Hematopoietic multipotent progenitor cell treated with erythropoietin and hydrocortisone succinate and interleukin-3 and kit ligand, for 4 days (in vitro differentiated cells): ENCODE data around the gene KAT6B.
A peak's percentile ranks its signal among the peaks of the same experiment; 100 is the strongest.
"Not testable (repeated sequence)": the region's sequence is repeated elsewhere in the genome, so short reads cannot be mapped to it uniquely, and the experiment has no call there.

Experiments used
- DNase-seq: peaks from one replicate; pipeline ENCODE4 v3.0.0-alpha.2; 2015

The KAT6B gene

DNA sequence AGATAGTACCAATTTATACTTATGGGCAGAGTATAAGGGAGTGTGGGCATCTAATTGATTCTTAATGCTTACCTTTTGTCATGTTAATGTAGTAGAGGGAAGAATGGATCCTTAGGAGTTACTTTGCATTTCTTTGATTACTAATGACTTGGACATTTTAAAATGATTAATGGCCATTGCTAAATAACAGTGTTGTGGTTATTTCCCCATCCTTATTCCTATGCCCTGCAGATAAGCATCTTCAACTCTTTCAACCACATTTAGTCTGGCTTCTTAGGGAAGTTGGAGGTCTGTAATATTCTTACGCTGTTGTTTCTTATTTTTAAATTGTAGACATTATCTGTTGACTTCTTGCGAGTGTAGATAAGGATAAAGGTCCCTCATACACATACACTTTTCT, 37.2 kb downstream of the KAT6B start:
- DNase-seq, result peak; percentile 73

DNA sequence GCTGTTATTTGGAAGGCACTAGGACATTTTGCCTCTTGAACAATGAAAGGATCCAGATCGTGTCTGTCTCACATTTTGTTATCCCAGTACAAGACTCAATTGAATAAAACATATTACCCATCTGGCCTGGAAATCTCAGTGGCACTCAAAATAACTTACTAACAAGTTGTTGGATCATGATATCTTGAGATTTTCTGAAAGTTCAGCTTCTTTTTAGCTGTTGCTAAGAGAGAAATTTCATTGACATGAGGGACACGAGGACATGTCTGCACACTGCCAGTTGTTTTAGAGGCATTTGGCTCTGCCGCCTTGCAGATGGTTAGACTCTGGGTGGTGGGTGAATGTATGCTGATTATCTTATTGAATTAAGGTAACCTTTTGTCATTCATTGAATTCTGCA, 41.0 kb downstream of the KAT6B start:
- DNase-seq, result no peak

DNA sequence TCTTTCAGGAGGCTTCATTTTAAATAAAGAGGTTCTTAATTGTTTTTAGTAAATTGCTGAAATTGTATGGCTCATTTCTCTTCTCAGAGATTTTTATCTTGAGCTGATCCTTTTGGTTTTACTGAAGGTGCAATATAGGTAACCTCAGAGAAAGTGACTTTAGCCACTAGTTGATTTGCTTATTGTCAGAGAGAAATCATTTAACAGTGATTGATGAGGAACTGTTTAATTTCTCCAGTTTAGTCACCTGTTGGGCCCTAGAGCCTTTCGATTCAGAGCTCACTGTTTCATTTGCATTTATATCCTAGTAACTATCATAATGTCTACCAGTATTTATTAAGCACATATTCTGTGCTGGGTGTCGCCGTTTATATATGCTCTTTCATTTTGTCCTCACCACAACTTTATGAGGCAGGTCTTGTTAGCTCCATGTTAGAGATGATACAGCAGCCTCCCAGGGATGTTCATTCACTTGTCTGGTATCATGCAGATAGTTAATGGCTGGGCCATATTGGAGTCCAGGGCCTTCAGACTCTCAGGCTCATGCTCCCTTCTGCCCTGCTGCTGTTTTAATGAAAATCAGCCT, 42.1 kb downstream of the KAT6B start:
- DNase-seq, result no peak

DNA sequence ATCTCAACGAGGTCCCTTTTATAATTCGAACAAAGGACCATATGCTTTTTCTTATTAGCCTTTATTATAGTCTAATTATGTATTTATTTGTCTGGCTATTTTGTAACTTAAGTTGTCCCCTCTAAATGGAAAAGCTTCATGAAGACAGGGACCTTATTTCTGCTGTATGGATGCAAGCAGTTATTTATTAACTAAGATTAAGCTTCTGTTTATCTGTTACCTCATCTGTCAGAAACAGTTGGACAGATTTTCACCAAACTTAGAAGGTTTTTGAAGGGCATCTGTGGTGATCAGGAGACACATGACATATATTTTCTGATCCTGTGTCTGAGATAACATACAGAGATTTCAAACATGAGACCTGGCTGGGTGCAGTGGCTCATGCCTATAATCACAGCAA, 43.2 kb downstream of the KAT6B start:
- DNase-seq, result no peak

DNA sequence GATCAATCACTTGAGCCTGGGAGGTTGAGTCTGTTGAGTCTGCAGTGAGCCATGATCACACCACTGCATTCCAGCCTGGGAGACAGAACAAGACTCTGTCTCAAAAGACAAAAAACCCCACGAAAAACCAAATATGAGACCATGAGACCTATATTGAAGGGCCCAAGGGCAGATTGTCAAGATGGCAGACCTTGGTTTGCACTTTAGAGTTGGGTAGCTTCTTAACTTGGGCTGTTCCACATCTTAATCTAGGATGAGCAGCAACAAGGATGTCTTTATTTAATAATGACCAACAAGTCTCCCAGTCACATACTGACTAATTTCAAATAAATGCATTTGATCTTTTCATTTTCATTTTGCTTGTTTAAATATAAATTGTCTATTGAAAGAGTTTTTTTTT, 43.8 kb downstream of the KAT6B start:
- DNase-seq, result no peak

DNA sequence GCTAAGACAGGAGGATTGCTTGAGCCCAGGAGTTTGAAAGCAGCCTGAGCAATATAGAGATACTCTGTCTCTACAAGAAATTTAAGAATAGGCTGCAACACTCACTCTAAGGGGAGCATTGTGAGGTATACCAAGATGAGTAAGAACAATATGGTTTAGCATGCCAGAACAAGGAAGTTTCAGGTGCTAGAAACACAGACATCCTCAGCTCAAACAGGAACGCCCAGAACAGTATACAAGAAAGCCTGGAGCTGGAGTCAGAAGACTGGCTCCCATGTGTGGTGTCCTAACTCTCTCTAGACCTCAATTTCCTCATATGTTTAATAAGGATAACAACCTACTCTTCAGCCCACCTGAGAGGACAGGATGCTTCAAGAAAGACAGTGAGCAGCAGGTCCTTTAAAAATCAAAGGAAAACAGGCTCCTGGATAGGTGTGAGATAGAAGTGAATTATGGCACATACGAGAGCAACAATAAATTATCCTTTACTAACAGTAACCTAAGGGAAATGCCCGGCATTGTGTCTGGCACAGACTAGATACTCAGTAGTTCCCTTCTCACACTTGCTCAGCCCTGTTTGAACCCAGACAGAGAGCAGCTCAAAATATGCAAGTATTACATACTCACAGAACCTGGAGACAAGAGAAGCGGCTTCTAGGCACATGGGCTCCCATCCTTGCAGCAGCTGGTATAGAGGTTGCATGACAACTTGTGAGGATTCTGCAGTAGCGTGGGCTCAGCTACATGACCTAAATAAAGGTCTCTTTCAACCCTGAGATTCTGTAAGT, 45.4 kb downstream of the KAT6B start:
- peak; percentile 41 for DNase-seq

DNA sequence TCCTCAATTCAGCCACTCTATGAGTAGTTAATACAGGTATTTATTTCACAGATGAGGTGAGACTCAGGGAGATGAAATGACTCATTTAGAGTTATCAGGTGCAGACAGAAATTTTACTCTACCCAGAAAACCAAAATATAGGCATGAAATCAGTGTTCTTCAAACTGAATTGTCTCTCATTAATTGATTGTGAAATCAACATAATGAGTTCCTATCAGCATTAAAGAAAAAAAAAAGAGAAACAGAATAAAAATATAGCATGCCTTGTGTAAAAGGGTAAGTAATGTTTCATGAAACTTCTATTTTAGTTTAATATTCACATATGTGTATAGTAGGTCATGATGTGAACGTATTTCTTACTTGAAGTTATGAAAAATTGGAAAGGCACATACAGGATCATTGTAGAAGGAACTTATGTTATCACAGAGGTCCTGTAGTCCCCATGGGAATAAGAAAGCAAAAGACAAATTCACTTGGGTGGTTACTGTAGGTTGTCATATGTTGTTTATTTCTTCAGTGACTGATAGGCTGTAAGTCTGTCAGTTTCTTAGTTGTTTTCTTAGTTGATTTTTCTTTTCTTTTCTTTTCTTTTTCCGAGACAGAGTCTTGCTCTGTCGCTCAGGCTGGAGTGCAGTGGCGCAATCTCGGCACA, 47.5 kb downstream of the KAT6B start:
- DNase-seq, result no peak

DNA sequence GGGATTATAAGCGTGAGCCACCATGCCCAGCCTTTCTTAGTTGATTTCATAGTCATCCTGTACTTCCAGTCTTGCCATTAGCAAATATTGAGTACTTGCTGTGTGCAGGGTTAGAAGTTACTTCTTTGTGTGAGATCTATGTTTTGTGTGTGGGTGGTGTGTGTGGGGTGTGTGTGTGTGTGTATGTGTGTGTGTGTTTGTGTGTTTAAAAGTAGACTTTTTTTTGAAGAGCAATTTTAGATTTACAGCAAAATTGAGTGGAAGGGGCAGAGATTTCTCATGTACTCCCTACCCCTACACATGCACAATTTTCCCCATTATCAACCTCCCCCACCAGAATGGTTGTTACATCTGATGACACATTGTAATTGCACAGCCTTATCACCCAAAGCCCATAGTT, 48.2 kb downstream of the KAT6B start:
- DNase-seq, result no peak

DNA sequence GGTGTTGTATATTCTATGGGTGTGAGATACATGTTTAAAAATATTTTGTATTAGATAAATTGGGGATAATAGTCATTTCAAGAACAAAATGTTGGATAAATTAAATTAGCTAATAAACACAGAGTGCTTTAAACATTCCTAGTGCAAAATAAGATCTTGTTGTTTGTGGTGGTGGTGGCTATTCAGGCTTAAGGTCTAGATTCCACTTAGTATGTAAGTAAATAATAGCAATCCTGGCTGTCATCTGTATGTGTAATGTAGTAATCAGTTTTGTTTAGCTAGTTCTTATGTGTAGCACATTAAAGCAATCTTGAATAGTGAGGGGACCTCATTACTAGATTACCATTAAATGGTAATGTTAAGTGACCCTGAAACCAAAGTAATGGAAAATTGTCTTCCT, 48.7 kb downstream of the KAT6B start:
- DNase-seq, result no peak

DNA sequence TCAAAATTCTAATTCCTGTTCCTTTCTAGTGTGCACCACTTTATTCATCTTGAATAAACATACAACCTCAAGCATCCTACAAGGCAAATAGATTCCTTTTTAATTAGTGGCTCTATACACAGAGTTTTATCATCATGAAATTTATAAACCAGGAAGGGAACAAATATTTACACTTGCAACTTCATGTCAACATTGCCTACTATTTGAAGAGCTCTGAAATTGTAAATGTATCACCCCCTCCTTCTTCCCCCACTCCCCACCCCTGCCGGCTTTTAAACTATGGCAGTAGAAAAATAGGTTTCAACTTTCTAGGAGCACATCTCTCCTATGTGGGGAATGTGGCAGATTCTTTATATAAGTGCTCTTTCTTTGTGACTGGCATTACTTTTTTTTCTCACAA, 49.6 kb downstream of the KAT6B start:
- no peak for DNase-seq

DNA sequence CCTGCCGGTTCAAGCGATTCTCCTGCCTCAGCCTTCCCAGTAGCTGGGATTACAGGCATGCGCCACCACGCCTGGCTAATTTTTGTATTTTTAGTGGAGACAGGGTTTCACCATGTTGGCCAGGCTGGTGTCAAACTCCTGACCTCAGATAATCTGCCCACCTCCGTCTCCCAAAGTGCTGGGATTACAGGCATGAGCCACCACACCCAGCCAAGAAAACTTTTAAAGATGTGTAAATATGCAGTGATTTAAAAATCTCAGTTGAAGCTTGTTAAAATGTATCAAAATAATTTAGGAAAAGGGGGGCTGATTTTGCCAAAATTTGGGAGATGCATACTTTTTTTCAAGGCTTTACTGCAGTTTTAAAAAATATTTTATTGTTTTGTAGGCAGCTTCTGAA, 50.7 kb downstream of the KAT6B start:
- DNase-seq, result not testable (repeated sequence)

DNA sequence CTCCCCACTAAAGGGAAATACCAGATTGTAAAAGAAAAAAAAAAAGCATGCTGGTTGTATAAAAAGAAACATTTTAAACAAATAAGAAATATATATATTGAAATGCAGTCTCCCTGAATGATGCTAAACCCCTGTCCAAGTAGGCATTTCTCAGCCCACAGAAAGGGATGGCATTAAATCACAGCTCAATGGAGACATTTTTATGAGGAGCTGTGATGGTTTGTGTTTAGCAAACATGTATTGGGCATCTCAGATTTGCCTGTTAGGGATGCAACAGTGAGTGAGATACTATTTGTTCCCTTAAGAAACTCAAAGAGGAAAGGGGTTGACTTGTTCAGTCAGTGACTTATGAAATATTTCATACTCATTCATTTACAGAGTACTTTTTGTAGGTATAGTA, 51.5 kb downstream of the KAT6B start:
- no peak for DNase-seq

DNA sequence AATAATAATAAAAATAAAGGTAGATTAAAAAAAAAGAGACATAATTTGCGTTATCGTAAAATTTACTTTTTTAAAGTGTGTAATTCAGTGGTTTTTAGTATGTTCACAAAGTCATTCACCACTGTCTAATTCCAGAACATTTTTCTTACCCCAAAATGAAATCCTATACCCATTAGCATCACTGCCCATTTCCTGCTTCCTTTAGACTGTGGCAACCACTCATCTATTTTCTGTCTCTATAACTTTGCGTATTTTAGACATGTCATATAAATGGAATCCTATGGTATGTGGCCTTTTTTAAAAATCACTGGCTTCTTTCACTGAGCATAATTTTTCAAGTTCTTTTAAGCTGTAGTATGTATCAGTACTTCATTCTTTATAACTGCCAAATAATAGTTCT, 53.6 kb downstream of the KAT6B start:
- no peak for DNase-seq

DNA sequence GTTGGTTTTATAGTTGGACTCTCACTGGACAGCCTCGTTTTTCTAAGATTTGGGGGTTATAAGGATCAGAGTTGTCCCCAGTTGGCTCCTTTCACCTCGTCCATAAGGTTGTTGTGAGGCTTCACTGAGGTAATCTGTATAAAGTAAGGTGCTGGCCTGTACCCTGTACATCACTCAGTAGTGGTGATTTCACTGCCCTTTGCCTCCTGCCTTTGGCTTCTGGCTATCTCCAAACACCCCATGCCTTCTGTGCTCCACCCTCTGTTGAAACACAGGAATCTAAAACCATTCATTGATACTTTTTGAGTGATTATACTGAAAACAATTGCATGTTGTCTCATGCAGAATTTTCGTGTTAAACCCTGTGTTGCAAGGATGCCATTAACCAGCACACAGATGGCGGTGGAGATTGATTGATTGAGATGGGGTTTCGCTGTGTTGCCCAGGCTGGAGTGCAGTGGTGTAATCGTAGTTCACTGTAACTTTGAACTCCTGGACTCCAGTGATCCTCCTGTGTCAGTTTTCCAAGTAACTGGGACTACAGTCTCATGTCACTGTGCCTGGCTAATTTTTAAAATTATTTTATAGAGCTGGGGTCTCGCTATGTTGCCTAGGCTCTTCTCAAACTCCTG, 55.0 kb downstream of the KAT6B start:
- DNase-seq, result no peak

DNA sequence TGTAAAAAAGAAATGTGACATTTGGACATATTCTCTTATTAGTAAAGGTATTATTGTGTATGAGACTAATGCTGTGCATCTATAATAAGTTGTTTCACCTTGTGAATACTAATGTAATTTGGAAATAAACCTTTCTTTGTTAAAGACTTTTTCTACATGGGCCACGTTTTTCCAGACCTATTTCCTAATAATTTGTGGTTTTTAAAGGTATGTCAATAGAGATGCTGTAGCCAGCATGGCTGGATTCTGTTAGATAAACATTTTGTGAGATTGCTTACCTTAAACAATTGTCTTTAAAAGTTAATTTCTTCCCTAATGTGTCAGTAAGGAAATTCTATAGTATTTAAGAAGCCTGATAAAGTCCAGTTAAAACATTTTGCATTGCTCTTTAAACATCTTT, 56.0 kb downstream of the KAT6B start:
- DNase-seq, result no peak

DNA sequence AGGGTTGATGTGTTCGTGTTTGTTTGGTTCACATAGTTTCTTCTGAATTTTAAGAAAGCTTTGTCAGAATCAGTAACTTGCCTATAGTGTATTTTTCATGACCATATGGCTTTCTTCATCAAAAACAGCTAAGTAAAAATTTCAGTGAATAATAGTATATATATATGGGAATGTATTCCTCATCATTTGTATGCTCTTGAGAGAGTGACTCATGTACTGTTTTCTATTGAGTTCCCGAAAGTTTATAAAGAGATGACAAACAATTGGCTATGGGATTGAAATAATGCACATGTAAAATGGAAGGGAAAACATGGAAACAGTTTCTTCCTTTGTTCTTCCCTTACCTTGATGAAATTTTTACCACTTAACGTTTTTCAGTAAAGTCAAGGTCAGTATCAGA, 56.4 kb downstream of the KAT6B start:
- no peak for DNase-seq

DNA sequence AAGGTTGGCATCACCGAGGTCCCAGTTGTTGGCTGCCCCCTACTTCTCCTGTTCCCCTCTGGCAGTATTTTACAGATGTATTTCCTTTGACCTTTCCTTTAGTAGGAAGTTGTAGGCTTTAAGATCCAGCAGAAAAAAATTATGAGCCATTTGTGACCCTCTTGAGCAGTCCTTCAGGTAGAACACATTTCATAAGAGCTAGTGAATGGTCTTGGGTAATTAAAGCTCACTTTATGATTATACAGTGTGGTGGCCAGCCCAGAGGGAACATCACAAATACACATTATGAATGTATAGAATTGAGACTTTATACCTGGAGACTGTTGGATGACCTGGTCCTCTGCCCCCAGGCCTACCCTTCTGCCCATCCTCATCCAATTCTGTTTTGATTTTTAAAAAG, 57.0 kb downstream of the KAT6B start:
- no peak for DNase-seq

DNA sequence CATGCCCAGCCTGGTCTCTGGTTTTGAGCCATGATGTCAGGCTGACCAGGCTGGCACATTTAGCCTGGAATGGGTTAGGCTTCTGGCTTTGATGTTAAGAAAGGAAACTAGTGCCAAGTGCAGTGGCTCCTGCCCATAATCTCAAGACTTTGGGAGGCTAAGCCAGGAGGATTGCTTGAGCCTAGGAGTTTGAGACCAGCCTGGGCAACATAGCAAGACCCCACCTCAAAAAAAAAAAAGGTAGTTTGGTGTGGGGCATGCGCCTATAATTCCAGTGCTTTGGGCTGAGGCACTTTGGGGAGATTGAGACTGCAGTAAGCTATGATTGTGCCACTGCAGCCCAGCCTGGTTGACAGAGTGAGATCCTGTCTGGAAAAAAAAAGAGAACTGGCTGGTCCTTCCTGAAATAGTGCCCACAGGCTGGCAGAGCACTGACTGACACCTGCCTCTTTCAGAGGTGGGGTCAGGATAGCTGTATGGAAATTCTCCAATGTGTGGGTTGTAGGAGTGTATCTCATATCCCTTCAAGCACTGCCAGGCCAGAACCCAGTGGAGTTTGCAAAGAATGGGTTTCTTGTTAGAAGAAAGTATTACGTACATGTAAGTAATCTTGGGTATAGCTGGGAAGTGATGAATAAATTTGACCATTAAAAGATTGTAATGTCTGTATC, 61.3 kb downstream of the KAT6B start:
- DNase-seq, result no peak

DNA sequence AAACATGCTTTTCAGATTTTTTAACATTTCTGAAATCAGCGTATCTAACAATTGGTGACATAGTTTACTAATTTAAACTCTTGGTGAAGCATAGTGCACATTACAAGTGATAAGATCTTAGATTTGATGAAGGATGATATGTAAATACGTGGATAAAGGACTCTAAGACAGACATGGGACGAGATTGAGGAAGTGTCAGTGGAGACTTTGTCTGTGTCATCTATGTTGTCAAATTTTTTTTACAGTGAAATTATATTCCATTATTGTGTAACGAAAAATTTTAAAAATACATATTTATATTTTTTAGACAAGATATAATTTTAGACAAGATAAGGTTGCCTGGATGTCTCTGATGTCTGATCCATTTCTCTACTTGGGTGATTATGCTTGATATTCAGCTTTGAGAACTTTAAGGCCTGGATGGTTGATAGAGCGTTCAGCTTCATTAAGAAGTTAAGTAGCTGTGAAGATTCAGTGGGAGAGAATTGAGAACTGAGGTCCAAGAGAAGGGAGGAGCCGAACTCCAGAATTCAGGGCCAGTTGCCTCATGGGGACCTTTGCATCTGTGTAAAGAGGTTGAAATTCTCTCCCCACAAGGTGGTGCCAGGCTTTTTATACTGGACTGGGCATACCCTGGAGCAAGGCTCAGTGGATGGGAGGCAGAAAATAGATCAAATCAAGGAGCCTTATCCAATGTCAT, 62.7 kb downstream of the KAT6B start:
- peak; percentile 42 for DNase-seq

DNA sequence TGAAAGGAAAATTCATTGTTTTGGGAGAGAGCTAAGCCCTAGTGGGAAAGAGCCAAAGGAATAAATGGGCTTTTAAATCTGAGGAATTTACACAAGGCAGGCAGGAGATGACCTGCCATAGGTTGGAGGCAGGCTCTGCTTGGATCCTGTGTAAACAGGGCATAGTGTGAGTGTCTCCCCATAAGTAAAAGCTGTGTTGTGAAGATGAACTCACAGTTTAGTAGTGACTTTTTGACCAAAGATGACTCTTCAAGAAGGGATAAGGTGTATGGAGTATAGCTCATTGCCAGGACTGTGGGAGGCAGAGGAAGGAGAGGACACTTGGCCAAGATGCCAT, 63.2 kb downstream of the KAT6B start:
- no peak for DNase-seq

DNA sequence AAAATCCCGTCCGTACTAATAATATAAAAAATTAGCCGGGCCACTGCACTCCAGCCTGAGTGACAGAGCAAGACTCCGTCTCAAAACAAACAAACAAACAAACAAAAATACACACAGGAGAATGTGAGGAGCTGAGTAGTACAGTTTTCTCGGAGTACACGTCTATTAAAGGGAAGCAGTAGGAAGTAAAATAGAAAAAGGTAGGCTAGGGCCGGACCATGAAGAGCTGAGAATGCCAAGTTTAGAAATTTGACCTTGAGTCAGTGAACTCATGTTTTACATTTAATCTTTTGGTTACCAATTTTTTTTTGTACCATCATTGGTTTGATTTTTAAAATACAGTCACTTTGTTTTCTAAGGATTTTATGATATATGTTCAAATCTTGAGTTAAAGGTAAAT, 64.1 kb downstream of the KAT6B start:
- DNase-seq, result no peak

DNA sequence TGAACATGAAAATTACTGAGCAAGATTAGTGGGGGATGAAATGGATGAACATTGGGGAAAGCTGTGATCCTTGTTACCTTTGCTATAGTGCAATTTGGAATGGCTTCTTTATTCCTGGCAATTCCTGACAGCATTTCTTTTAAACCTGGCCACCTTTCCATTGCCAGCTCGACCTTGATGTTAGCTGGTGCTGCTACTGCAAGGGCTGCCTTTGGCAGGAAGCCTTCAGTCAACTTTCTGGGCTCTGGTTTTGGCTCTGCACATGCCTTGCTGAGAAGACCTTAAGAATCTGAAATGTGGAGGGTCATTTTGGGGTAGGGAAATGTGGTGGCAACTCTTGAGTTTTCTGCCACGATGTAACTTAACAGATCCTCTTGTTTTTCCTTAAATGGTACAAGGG, 64.7 kb downstream of the KAT6B start:
- no peak for DNase-seq

DNA sequence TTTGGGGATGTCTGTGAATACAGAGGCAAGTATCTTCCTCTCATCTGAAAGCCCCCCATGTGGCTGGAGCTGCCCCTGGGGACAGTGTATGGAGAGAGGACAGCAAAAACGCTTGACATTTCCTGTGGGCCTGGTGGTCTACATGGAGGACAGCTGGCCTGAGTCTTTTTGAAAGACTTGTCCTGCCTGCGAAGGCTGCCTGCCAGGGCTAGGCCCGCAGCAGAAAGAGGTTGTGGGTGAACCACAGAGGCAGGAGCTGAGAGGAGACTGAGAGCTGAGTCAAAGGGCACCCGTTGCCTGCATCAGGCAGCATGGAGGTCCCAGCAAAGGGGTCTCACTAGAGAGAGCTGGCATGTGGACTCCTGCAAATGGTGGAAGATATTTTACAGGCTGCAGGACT, 66.4 kb downstream of the KAT6B start:
- no peak for DNase-seq
